ENCODE measurements around the gene RCAN2. TPM values are rescaled to one million over a fixed set of nuclear protein-coding genes. Genes with fewer than 3 reads are reported as not detected.

Gene RCAN2
- total RNA-seq, 1 experiment from 2014 or later, result not detected

- H3K9me3 ChIP-seq (ENCODE audit: low read depth, low read length, poor library complexity, severe bottlenecking), result no peaks in the 10 kb centered on the region
- ChIA-PET CTCF (no interaction called here), POLR2A (ENCODE audit: low non-redundant PET) (no interaction called here)
- no peak overlapping the region for H3K4me3 ChIP-seq (ENCODE audit: low read depth, low read length, poor library complexity, severe bottlenecking)
- H3K27ac ChIP-seq (ENCODE audit: low read depth, low read length, poor library complexity, severe bottlenecking), result no peak overlapping the region
- H3K36me3 ChIP-seq (ENCODE audit: insufficient read depth, low read length, poor library complexity, severe bottlenecking), result no peaks in the 10 kb centered on the region
- DNase-seq (ENCODE audit: low spot score), result no peak
- intact Hi-C loops (cut with micrococcal nuclease; ENCODE audit: unreplicated experiment), result no loop called here
- BruUV-seq (replicated peaks), result no TSS peak
- peaks cover 15% of the 10 kb centered on the region for H3K27me3 ChIP-seq (replicated peaks; ENCODE audit: insufficient read depth, low read depth, low read length, poor library complexity)
- H3K4me1 ChIP-seq (ENCODE audit: insufficient read depth, low read length, poor library complexity, severe bottlenecking), result no peaks in the 10 kb centered on the region
- TF ChIP-seq EZH2 (IDR thresholded peaks at IDR 0.05; ENCODE audit: borderline replicate concordance, low read depth, low read length, poor library complexity, severe bottlenecking) (no peak), CTCF (conservative IDR thresholded peaks at IDR 0.05; ENCODE audit: low read depth, low read length) (no peak)
These were observed 287.7 kb downstream of the RCAN2 start for GRCh38 chr6:46203391-46204177.

GRCh38 chr6:46201702-46202101 lies 289.5 kb downstream of the RCAN2 start:
- Histone ChIP-seq H3K27me3 (replicated peaks; ENCODE audit: insufficient read depth, low read depth, low read length, poor library complexity) (peaks cover 15% of the 10 kb centered on the region), H3K36me3 (ENCODE audit: insufficient read depth, low read length, poor library complexity, severe bottlenecking) (no peaks in the 10 kb centered on the region), H3K9me3 (ENCODE audit: low read depth, low read length, poor library complexity, severe bottlenecking) (no peaks in the 10 kb centered on the region), H3K27ac (ENCODE audit: low read depth, low read length, poor library complexity, severe bottlenecking) (no peak overlapping the region), H3K4me3 (ENCODE audit: low read depth, low read length, poor library complexity, severe bottlenecking) (no peak overlapping the region), H3K4me1 (ENCODE audit: insufficient read depth, low read length, poor library complexity, severe bottlenecking) (no peaks in the 10 kb centered on the region)
- ChIA-PET CTCF (no interaction called here), POLR2A (ENCODE audit: low non-redundant PET) (no interaction called here)
- DNase-seq (ENCODE audit: low spot score), result no peak
- no TSS peak for BruUV-seq (replicated peaks)
- intact Hi-C loops (cut with micrococcal nuclease; ENCODE audit: unreplicated experiment), result no loop called here
- no peak for TF ChIP-seq CTCF (conservative IDR thresholded peaks at IDR 0.05; ENCODE audit: low read depth, low read length)
- TF ChIP-seq EZH2 (IDR thresholded peaks at IDR 0.05; ENCODE audit: borderline replicate concordance, low read depth, low read length, poor library complexity, severe bottlenecking), result no peak

- no TSS peak for BruUV-seq (replicated peaks)
- CTCF ChIA-PET, result no interaction called here
These were observed 291.9 kb downstream of the RCAN2 start for GRCh38 chr6:46199387-46199786.

More at GRCh38 chr6:46199387-46199786, 291.9 kb downstream of the RCAN2 start:
- no peaks in the 10 kb centered on the region for H3K36me3 ChIP-seq (ENCODE audit: insufficient read depth, low read length, poor library complexity, severe bottlenecking)
- H3K4me1 ChIP-seq (ENCODE audit: insufficient read depth, low read length, poor library complexity, severe bottlenecking), result no peaks in the 10 kb centered on the region
- H3K27me3 ChIP-seq (replicated peaks; ENCODE audit: insufficient read depth, low read depth, low read length, poor library complexity), result peaks cover 15% of the 10 kb centered on the region
- DNase-seq (ENCODE audit: low spot score), result no peak
- intact Hi-C loops (cut with micrococcal nuclease; ENCODE audit: unreplicated experiment), result no loop called here
- no peak for TF ChIP-seq EZH2 (IDR thresholded peaks at IDR 0.05; ENCODE audit: borderline replicate concordance, low read depth, low read length, poor library complexity, severe bottlenecking)
- TF ChIP-seq CTCF (conservative IDR thresholded peaks at IDR 0.05; ENCODE audit: low read depth, low read length), result no peak
- no peak overlapping the region for H3K27ac ChIP-seq (ENCODE audit: low read depth, low read length, poor library complexity, severe bottlenecking)
- POLR2A ChIA-PET (ENCODE audit: low non-redundant PET), result no interaction called here
- no peak overlapping the region for H3K4me3 ChIP-seq (ENCODE audit: low read depth, low read length, poor library complexity, severe bottlenecking)
- H3K9me3 ChIP-seq (ENCODE audit: low read depth, low read length, poor library complexity, severe bottlenecking), result no peaks in the 10 kb centered on the region

All from A673 (cell line).